Measurements from ENCODE around the gene NAALADL2. TPM values are rescaled to one million over a fixed set of nuclear protein-coding genes. Genes with fewer than 3 reads are reported as not detected.
A peak's percentile ranks its signal among the peaks of the same experiment; 100 is the strongest.
"Not testable (repeated sequence)": the region's sequence is repeated elsewhere in the genome, so short reads cannot be mapped to it uniquely, and the experiment has no call there.

Gene NAALADL2
- total RNA-seq, 1 donor from 2014 or later = 30.5 TPM

GRCh38 chr3:175432376-175433025, 573.4 kb downstream of the NAALADL2 start:
- DNase-seq = peak; percentile 72

- DNase-seq = no peak
Measured at GRCh38 chr3:175433026-175433674, 574.0 kb downstream of the NAALADL2 start.

GRCh38 chr3:175434561-175434960, 575.4 kb downstream of the NAALADL2 start:
- DNase-seq = peak; percentile 35

- no peak for DNase-seq
Measured at GRCh38 chr3:175443682-175444081, 584.5 kb downstream of the NAALADL2 start.

- no peak for DNase-seq
Measured at GRCh38 chr3:175445741-175446140, 586.6 kb downstream of the NAALADL2 start.

- peak; percentile 2 for DNase-seq
Measured at GRCh38 chr3:175447521-175447920, 588.4 kb downstream of the NAALADL2 start.

- DNase-seq = no peak
Measured at GRCh38 chr3:175453361-175453760, 594.2 kb downstream of the NAALADL2 start.

GRCh38 chr3:175456466-175456865, 597.3 kb downstream of the NAALADL2 start:
- no peak for DNase-seq

- no peak for DNase-seq
Measured at GRCh38 chr3:175457301-175457700, 598.2 kb downstream of the NAALADL2 start.

- not testable (repeated sequence) for DNase-seq
Measured at GRCh38 chr3:175460849-175461399, 601.8 kb downstream of the NAALADL2 start.

GRCh38 chr3:175464362-175464761, 605.2 kb downstream of the NAALADL2 start:
- no peak for DNase-seq

GRCh38 chr3:175469124-175469523, 610.0 kb downstream of the NAALADL2 start:
- no peak for DNase-seq

GRCh38 chr3:175475765-175476164, 616.6 kb downstream of the NAALADL2 start:
- no peak for DNase-seq

- no peak for DNase-seq
Measured at GRCh38 chr3:175476489-175476888, 617.4 kb downstream of the NAALADL2 start.

- DNase-seq = no peak
Measured at GRCh38 chr3:175477651-175478224, 618.6 kb downstream of the NAALADL2 start.

GRCh38 chr3:175478301-175478700, 619.2 kb downstream of the NAALADL2 start:
- peak; percentile 0 for DNase-seq

- DNase-seq = no peak
Measured at GRCh38 chr3:175479175-175479574, 620.0 kb downstream of the NAALADL2 start.

- no peak for DNase-seq
Measured at GRCh38 chr3:175479800-175480199, 620.7 kb downstream of the NAALADL2 start.

- DNase-seq = no peak
Measured at GRCh38 chr3:175484666-175485065, 625.5 kb downstream of the NAALADL2 start.

- no peak for DNase-seq
Measured at GRCh38 chr3:175485436-175485835, 626.3 kb downstream of the NAALADL2 start.

GRCh38 chr3:175486255-175486654, 627.1 kb downstream of the NAALADL2 start:
- DNase-seq = no peak

- DNase-seq = no peak
Measured at GRCh38 chr3:175489406-175489805, 630.3 kb downstream of the NAALADL2 start.

GRCh38 chr3:175493301-175493700, 634.2 kb downstream of the NAALADL2 start:
- DNase-seq = no peak
